CMK (cell line): Measurements from ENCODE around the gene MARK3.
"Not testable (repeated sequence)": the region's sequence is repeated elsewhere in the genome, so short reads cannot be mapped to it uniquely, and the experiment has no call there.

Source experiments
- DNase-seq: peaks from one replicate; pipeline ENCODE4 v3.0.0-alpha.2; 2010; ENCODE audit warnings: low read depth

The MARK3 gene

GRCh38 chr14:103514596-103515421 is 129.6 kb downstream of the MARK3 start:
- no peak for DNase-seq

GRCh38 chr14:103516426-103517173 is 131.4 kb downstream of the MARK3 start:
- no peak for DNase-seq

GRCh38 chr14:103517174-103517566 is 132.0 kb downstream of the MARK3 start:
- DNase-seq, result no peak

- no peak for DNase-seq
Measured at GRCh38 chr14:103517721-103518421, 132.7 kb downstream of the MARK3 start.

GRCh38 chr14:103518422-103519042 is 133.3 kb downstream of the MARK3 start:
- DNase-seq, result no peak

- peak; percentile 88 for DNase-seq
Measured at GRCh38 chr14:103519043-103519836, 134.0 kb downstream of the MARK3 start.

- no peak for DNase-seq
Measured at GRCh38 chr14:103519837-103520212, 134.6 kb downstream of the MARK3 start.

GRCh38 chr14:103520269-103520656 is 135.0 kb downstream of the MARK3 start:
- no peak for DNase-seq

GRCh38 chr14:103520657-103521437 is 135.6 kb downstream of the MARK3 start:
- peak; percentile 72 for DNase-seq

- no peak for DNase-seq
Measured at GRCh38 chr14:103521438-103521950, 136.3 kb downstream of the MARK3 start.

- no peak for DNase-seq
Measured at GRCh38 chr14:103521951-103522563, 136.8 kb downstream of the MARK3 start.

- DNase-seq, result no peak
Measured at GRCh38 chr14:103522649-103523574, 137.7 kb downstream of the MARK3 start, which contains the start of gene CKB. TSS of gene CKB (minus strand) at chr14:103522830. CDS start at chr14:103522493, 337 bp downstream.

GRCh38 chr14:103523575-103523954 is 138.3 kb downstream of the MARK3 start:
- no peak for DNase-seq

GRCh38 chr14:103524002-103524935 is 139.1 kb downstream of the MARK3 start:
- DNase-seq, result no peak

GRCh38 chr14:103525430-103526246 is 140.4 kb downstream of the MARK3 start:
- not testable (repeated sequence) for DNase-seq

- DNase-seq, result no peak
Measured at GRCh38 chr14:103526247-103526913, 141.2 kb downstream of the MARK3 start.
